Endometrium (tissue), 2 donors: ENCODE data around the gene CFAP45.

Experiments used
- FAIRE-seq: peaks from 2 replicates; lab custom pipeline; 2012; peaks lifted over from hg19 to GRCh38; lab: Jason Lieb, UNC
- donor health status: control.
- donor health status: control.

Gene CFAP45

GRCh38 chr1:159936273-159936904 lies 36.4 kb upstream of the CFAP45 start:
- no peak for FAIRE-seq

GRCh38 chr1:159935719-159936272 lies 35.8 kb upstream of the CFAP45 start:
- FAIRE-seq, result no peak

GRCh38 chr1:159935305-159935704 lies 35.3 kb upstream of the CFAP45 start:
- FAIRE-seq, result no peak

- no peak for FAIRE-seq
These were observed 34.4 kb upstream of the CFAP45 start for GRCh38 chr1:159934136-159935039.

GRCh38 chr1:159933347-159933746 lies 33.4 kb upstream of the CFAP45 start:
- FAIRE-seq, result no peak

GRCh38 chr1:159932296-159933285 lies 32.6 kb upstream of the CFAP45 start:
- no peak for FAIRE-seq

GRCh38 chr1:159931795-159932173 lies 31.8 kb upstream of the CFAP45 start:
- no peak for FAIRE-seq

GRCh38 chr1:159931101-159931794 lies 31.3 kb upstream of the CFAP45 start:
- no peak for FAIRE-seq

GRCh38 chr1:159930634-159931033 lies 30.7 kb upstream of the CFAP45 start:
- no peak for FAIRE-seq

GRCh38 chr1:159930216-159930615 lies 30.3 kb upstream of the CFAP45 start:
- no peak for FAIRE-seq

- no peak for FAIRE-seq
These were observed 29.4 kb upstream of the CFAP45 start for GRCh38 chr1:159929155-159930051.

- FAIRE-seq, result no peak
These were observed 28.6 kb upstream of the CFAP45 start for GRCh38 chr1:159928491-159929050.

- FAIRE-seq, result no peak
These were observed 28.0 kb upstream of the CFAP45 start for GRCh38 chr1:159927849-159928431.

GRCh38 chr1:159927211-159927848 lies 27.4 kb upstream of the CFAP45 start:
- no peak for FAIRE-seq

GRCh38 chr1:159925719-159926078 lies 25.7 kb upstream of the CFAP45 start:
- no peak for FAIRE-seq

GRCh38 chr1:159924791-159925718 lies 25.1 kb upstream of the CFAP45 start, which contains the start of gene TAGLN2:
TAGLN2 (minus strand) TSS chr1:159925507; CDS start chr1:159920509, 4,998 bp downstream.
- FAIRE-seq, result peak; percentile 55

- no peak for FAIRE-seq
These were observed 24.2 kb upstream of the CFAP45 start for GRCh38 chr1:159924025-159924790.
